HG02678 (cell line): Measurements from ENCODE around the gene TMEM260.
"Not testable (repeated sequence)": the region's sequence is repeated elsewhere in the genome, so short reads cannot be mapped to it uniquely, and the experiment has no call there.

Experiments
- ATAC-seq: cut with Tn5 transposase; IDR thresholded peaks from one replicate; pipeline ENCODE4 v1.9.1; 2021; ENCODE audit warnings: mild to moderate bottlenecking, moderate library complexity; ENCODE audit not compliant: unreplicated experiment

Gene TMEM260

GRCh38 chr14:56666716-56667115 lies 87.1 kb downstream of the TMEM260 start:
- no peak for ATAC-seq

DNA sequence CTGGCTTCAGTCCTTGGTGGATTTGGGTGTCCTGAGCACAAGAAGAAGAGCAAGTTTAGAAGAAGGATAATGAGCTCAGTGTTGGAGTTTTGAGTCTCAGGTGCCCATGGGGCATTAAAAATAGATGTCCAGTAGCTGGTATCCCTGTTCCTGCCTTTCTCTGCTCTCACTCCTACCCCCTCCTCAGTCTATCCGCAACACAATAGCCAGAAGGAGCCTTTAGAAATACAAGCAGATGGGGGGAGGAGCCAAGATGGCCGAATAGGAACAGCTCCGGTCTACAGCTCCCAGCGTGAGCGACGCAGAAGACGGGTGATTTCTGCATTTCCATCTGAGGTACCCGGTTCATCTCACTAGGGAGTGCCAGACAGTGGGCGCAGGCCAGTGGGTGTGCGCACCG lies 87.7 kb downstream of the TMEM260 start:
- not testable (repeated sequence) for ATAC-seq

DNA sequence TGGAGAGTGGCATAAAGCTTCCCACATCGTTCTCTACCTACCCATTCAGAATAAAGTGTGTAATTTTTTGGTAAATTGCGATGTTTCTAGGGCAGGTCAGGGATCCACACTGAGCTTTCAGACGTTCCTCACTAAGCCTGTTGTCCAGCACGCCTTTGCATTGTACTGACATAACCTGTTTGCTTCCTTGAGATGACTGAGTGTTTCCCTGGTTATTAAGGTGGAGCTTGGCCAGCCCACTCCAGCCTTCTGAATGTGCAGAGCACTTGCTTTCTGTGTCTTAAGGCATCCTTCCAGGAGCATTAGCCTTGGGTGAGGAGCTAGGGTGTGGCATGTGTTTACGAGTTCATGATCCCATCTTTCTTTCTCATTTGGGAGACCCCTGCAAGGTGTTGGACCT lies 96.4 kb downstream of the TMEM260 start:
- no peak for ATAC-seq

DNA sequence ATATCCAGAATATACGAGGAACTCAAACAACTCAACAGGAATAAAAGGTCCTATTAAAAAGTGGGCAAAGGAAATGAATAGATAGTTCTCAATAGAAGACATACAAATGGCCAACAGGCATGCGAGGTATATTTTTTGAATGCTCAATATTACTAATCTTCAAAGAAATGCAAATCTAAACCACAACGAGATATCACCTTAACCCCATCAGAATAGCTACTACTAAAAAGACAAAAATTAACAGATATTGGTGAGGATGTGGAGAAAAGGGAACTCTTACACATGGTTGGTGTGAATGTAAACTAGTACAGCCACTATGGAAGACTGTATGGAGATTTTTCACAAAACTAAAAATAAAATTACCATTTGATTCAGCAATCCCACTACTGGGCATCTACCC lies 99.2 kb downstream of the TMEM260 start:
- no peak for ATAC-seq

DNA sequence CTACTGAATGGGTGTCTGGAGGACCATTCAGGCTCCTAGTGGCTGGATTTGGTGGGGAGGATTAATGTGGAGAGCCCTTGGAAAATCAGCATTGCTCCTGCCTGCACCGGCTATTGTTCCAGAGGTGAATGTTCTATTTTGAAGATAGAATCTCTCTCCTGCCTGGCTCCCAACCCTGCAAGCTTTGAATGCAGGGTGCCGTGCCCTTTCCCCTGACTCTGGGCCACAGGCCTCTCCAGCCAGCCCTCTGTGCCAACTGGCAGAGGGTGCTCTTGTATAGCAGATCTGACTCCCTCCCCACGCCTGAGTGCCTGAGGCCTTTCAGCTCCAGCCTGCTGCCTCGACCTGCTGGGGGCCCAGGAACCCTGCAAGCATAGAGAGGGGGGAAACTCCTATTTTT lies 106.8 kb downstream of the TMEM260 start:
- ATAC-seq, result no peak

DNA sequence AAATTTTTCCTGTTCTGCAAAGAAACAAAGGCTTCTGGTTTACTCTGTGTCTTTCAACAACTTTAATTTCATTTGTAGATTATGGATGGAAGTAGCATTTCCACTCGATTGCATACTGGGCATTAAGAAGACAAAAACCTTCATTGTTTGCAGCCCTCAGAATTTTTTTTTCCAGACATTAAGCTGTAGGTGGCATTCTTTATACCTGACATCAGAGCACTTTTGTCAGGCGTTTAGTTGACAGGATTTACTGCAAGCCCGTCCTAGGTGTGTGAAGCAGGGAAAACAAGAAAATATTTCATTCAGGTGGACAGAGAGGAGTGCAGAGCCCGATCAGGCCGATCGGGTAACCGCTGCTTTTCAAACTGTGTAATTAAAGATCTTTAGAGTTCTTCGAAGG lies 107.5 kb downstream of the TMEM260 start:
- ATAC-seq, result no peak

GRCh38 chr14:56694609-56695008 lies 115.0 kb downstream of the TMEM260 start:
- no peak for ATAC-seq

DNA sequence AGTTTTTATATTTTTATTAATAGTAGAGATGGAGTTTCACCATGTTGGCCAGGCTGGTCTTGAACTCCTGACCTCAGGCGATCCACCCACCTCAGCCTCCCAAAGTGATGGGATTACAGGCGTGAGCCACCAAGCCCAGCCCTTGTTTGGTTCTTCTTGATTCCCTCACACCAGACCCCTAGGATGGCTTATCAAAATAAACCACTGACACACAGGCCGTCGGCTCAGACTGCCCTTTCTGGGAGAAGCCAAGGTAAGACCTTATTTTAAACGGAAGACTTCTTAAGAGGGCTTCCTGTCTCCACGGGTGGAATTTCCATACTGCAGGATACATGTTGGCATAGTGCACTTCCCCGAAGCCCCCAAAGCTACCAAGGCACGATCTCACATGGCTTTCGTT lies 115.6 kb downstream of the TMEM260 start:
- not testable (repeated sequence) for ATAC-seq
